GM12878 (cell line): ENCODE data around the gene CAMK2N2. TPM values are rescaled to one million over a fixed set of nuclear protein-coding genes. Genes with fewer than 3 reads are reported as not detected.

ENCODE experiments used
- ATAC-seq: fragments of 200-7000 bp; cut with Tn5 transposase; 3 replicates; pipeline ENCODE4 v1.9.1; 2020; ENCODE audit warnings: mild to moderate bottlenecking, moderate library complexity
- BruUV-seq: library from RNA; stranded (reverse); fragments of 400-500 nt; replicated peaks from 2 replicates; lab custom pipeline; 2021; lab: Mats Ljungman, UMichigan
- CTCF ChIA-PET: fragments of 300-600 bp; sonication (Branson Sonifier 250); formaldehyde crosslinking; extraction: SDS; loops from one replicate; lab custom pipeline; 2021; ENCODE audit warnings: inconsistent platforms; lab: Yijun Ruan, JAX
- POLR2A ChIA-PET: fragments of 350-600 bp; formaldehyde crosslinking; extraction: SDS; loops from one replicate; lab custom pipeline; 2021; ENCODE audit warnings: inconsistent platforms; lab: Charles Lee
- RAD21 ChIA-PET: fragments of 300-600 bp; sonication (Branson Sonifier 250); formaldehyde crosslinking; loops from one replicate; lab custom pipeline; 2023; ENCODE audit warnings: antibody characterized with exemption; ENCODE audit not compliant: unreplicated experiment; lab: Charles Lee
- SMC1A ChIA-PET: fragments of 300-600 bp; sonication (Branson Sonifier 250); formaldehyde crosslinking; loops from one replicate; lab custom pipeline; 2023; ENCODE audit not compliant: unreplicated experiment, uncharacterized antibody; lab: Charles Lee
- DNase-seq: peaks from one replicate; pipeline ENCODE4 v3.0.0-alpha.2; 2011; ENCODE audit warnings: low read depth, low spot score
- FAIRE-seq: peaks from 3 replicates; lab custom pipeline; 2011; peaks lifted over from hg19 to GRCh38; lab: Jason Lieb, UNC
- H2AFZ ChIP-seq: 2 replicates; pipeline ENCODE4 v1.6.0; 2011; ENCODE audit warnings: low read depth, low read length, control low read depth; ENCODE audit not compliant: control insufficient read depth
- H3K27ac ChIP-seq: 2 replicates; pipeline ENCODE4 v1.5.1; 2011; ENCODE audit warnings: control low read depth; ENCODE audit not compliant: control insufficient read depth, insufficient read depth
- H3K27me3 ChIP-seq, 2 experiments: replicated peaks in 1 of 2; 2 replicates each; pipeline versions ENCODE4 v1.6.0 to v1.6.1; 2011; ENCODE audit warnings: low read length in 1 of 2; ENCODE audit not compliant: control insufficient read depth in 2 of 2, insufficient read depth in 2 of 2
- H3K36me3 ChIP-seq, 2 experiments: 2 replicates each; pipeline ENCODE4 v1.5.1; 2011; ENCODE audit warnings: low read length in 1 of 2; ENCODE audit not compliant: control insufficient read depth in 2 of 2, insufficient read depth in 2 of 2
- H3K4me1 ChIP-seq: 2 replicates; pipeline ENCODE4 v1.6.1; 2011; ENCODE audit warnings: mild to moderate bottlenecking, low read length, moderate library complexity, mixed read lengths; ENCODE audit not compliant: control insufficient read depth, insufficient read depth
- H3K4me2 ChIP-seq: 2 replicates; pipeline ENCODE4 v1.6.0; 2011; ENCODE audit warnings: control low read depth; ENCODE audit not compliant: control insufficient read depth, insufficient read depth
- H3K4me3 ChIP-seq: fragments of 200-600 bp; sonication (generic); 2 replicates; pipeline ENCODE4 v1.5.1; 2016
- H3K79me2 ChIP-seq: 2 replicates; pipeline ENCODE4 v1.6.0; 2011; ENCODE audit warnings: low read length; ENCODE audit not compliant: control insufficient read depth, insufficient read depth
- H3K9ac ChIP-seq: 2 replicates; pipeline ENCODE4 v1.8.0; 2011; ENCODE audit warnings: low read length, control low read depth, mixed read lengths; ENCODE audit not compliant: control insufficient read depth, insufficient read depth
- H3K9me3 ChIP-seq: replicated peaks from 3 replicates; pipeline ENCODE4 v1.5.1; 2011; ENCODE audit warnings: mild to moderate bottlenecking, low read length; ENCODE audit not compliant: control insufficient read depth, insufficient read depth
- H4K20me1 ChIP-seq: 2 replicates; pipeline ENCODE4 v1.6.0; 2011; ENCODE audit not compliant: control insufficient read depth, insufficient read depth
- IKZF1 ChIP-seq: fragments of 450-650 bp; conservative IDR thresholded peaks from 2 replicates; pipeline ENCODE4 v1.6.1; 2017; ENCODE audit warnings: antibody characterized with exemption, mild to moderate bottlenecking
- IKZF2 ChIP-seq, 2 experiments: fragments of 450-650 bp; IDR thresholded peaks; 2 replicates each; pipeline ENCODE4 v1.6.1; 2017; ENCODE audit warnings: mild to moderate bottlenecking in 2 of 2, moderate library complexity in 2 of 2
- MTA2 ChIP-seq: fragments of 450-650 bp; IDR thresholded peaks from 2 replicates; pipeline ENCODE4 v1.6.1; 2016; ENCODE audit warnings: low read depth, mild to moderate bottlenecking, moderate library complexity
- RFX5 ChIP-seq: IDR thresholded peaks from 2 replicates; pipeline ENCODE4 v1.6.1; 2011; ENCODE audit warnings: low read depth, low read length, improper control_type of control experiment
- WGBS: methylation state at CpG from one replicate; pipeline ENCODE4 v1.1.6; 2016; ENCODE audit warnings: low lambda C conversion rate; ENCODE audit not compliant: insufficient replicate concordance, insufficient coverage; ENCODE audit errors: missing lambda C conversion rate; 5-methylcytosine and 5-hydroxymethylcytosine counted together
- in situ Hi-C: fragments of 300-500 bp; cut with MboI; formaldehyde crosslinking; loops from 9 replicates; pipeline ENCODE4 v1.14.3; 2018; ENCODE audit warnings: mixed read lengths
- intact Hi-C: fragments of 100-400 bp; cut with micrococcal nuclease; formaldehyde crosslinking; loops from one replicate; pipeline ENCODE4 v1.14.2; 2022; ENCODE audit not compliant: unreplicated experiment
- polyA plus RNA-seq, 11 experiments: library from polyadenylated mRNA; depleted of rRNA in 4 of 11; unstranded in 6 of 11; stranded (reverse) in 5 of 11; fragments of >200 nt; fragmentation: Nextera tagmentation in 4 of 11; fragmentation: Illumina TruSeq in 1 of 11; extraction: Ambion mirVana in 4 of 11; extraction: Trizol in 1 of 11; gene quantifications; 1 replicate in 1 of 11; 2 replicates in 10 of 11; pipeline versions ENCODE4 v1.2.1 to v1.2.3, GENCODE V29; 2011 to 2016; ENCODE audit warnings: inconsistent platforms in 2 of 11, missing spikeins in 2 of 11, low read depth in 1 of 11
- total RNA-seq, 4 experiments: library from RNA; depleted of rRNA in 3 of 4; stranded (reverse); fragments of >200 nt in 3 of 4; fragmentation: Illumina TruSeq in 1 of 4; extraction: Trizol in 1 of 4; gene quantifications; 2 replicates each; pipeline versions ENCODE4 v1.2.1 to v1.2.3, GENCODE V29; 2013 to 2021

Gene CAMK2N2
- total and polyA plus RNA-seq, 10 of the 15 experiments (the other 5 are each of a cell fraction or from before 2014, with no cell fraction given): 0.06 to 1.4 (median 0.45) TPM; not detected in 1

DNA sequence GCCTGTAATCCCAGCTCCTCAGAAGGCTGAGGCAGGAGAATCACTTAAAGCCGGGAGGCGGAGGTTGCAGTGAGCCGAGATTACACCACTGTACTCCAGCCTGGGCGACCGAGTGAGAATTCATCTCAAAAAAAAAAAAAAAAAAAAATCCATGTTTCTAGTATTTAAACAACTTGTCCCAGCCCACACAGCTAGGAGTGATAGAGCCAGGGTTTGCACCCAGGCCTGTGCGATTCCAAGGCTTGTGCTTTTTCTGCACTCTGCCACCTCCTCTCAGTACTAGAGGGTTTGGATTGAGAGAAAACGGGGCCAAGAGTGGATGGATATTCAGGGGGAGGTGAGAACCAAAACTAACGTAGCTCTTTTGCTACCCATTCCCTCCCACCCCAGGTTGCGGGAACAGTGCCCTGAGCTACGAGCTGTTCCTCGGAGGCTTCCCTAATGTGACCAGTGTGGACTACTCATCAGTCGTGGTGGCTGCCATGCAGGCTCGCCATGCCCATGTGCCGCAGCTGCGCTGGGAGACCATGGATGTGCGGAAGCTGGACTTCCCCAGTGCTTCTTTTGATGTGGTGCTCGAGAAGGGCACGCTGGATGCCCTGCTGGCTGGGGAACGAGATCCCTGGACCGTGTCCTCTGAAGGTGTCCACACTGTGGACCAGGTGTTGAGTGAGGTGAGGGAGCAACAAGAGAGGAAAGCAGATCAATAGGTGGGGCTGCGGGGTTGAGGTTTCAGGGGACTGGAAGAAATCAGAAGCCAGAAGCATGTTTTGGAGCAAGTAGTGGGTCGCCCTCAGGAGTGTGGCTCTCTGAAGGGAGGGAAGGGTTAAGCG is 4.1 kb downstream of the CAMK2N2 start:
- Histone ChIP-seq H3K9me3 (no peaks in the 10 kb centered on the region), H3K4me1 (0 out of 2 replicates have a peak, but pooled peaks cover 4% of the 10 kb centered on the region), H4K20me1 (no peaks in the 10 kb centered on the region), H3K27me3 (peaks cover 2 to 4% of the 10 kb centered on the region in 2 experiments; a peak in 3 of 4 replicates), H3K79me2 (no peaks in the 10 kb centered on the region), H3K4me3 (no peak overlapping the region), H2AFZ (no peak overlapping the region), H3K27ac (no peak overlapping the region), H3K36me3 (no peaks in the 10 kb centered on the region), H3K9ac (no peak overlapping the region), H3K4me2 (no peak overlapping the region)
- FAIRE-seq (no peak), ATAC-seq (no peak), DNase-seq (no peak)
- in situ Hi-C loops (no loop called here), intact Hi-C loops (loop anchor here (10.0 kb wide), 1 partner anchor 242 kb away; the partner anchor contains the start of gene ABCC5)
- WGBS: 83% methylated on average over 22 of the region's 23 CpGs
- TF ChIP-seq MTA2 (no peak), IKZF2 (IDR thresholded peaks at IDR 0.05) (no peak), RFX5 (no peak), IKZF1 (no peak)
- SMC1A ChIA-PET: no interaction called here
- RAD21 ChIA-PET: interaction anchor here (0.7 kb wide), 1 partner anchor 49 kb away, joined by 4 read pairs; no protein-coding TSS in a partner anchor
- POLR2A ChIA-PET: interaction anchor here (0.6 kb wide), 1 partner anchor 151 kb away, joined by 3 read pairs; no protein-coding TSS in a partner anchor
- CTCF ChIA-PET: interaction anchor here (0.8 kb wide), 1 partner anchor 19 kb away, joined by 4 read pairs; no protein-coding TSS in a partner anchor
- BruUV-seq: no TSS peak
